ENCODE measurements around the gene STRADA.

The STRADA gene, protein sequence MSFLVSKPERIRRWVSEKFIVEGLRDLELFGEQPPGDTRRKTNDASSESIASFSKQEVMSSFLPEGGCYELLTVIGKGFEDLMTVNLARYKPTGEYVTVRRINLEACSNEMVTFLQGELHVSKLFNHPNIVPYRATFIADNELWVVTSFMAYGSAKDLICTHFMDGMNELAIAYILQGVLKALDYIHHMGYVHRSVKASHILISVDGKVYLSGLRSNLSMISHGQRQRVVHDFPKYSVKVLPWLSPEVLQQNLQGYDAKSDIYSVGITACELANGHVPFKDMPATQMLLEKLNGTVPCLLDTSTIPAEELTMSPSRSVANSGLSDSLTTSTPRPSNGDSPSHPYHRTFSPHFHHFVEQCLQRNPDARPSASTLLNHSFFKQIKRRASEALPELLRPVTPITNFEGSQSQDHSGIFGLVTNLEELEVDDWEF

DNA sequence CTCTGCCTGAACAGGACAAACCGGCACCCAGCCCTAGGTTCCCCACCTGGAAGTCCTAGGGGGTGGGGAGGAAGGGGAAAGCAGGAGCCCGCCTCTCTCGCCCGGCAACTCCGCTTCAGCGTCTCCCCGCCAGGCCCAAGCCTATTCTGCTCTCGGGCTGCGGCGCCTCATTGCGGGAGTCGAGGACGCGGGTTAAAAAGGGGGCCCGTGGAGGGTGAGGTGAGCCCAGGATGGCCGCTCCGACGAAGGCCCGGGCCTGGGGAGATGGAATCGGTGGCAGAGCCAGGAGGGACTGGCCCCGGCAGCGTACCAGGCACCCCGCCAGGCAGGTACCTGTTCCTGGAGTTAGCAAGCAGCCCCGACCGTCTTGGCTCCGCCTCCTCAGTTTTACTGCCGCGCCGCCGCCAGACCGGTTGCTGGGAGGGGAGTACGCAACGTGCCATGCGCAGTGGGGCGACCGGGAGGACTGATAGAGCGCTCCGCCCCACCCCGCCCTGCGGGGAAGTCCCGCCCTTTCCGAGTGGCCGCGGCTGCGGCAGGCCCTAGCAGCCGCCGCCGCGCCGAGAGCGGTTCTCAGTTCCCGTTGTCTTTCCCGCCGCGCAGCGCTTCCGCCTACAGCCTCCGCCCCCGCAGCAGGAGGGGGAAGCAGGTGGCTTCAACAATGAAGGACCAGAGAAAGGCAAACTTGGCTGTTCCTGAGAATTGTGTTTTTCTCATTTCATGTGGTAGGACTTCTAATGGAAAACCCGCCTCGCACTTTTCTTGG, at the start of gene STRADA:
Gene STRADA (minus strand): TSS at position 392 of the 766 bp plus-strand sequence. CDS start 13,430 bp downstream, outside the sequence.
- peak; percentile 98 to 99 for DNase-seq (ENCODE audit: low read depth in 1 of 2, low spot score in 1 of 2)

DNA sequence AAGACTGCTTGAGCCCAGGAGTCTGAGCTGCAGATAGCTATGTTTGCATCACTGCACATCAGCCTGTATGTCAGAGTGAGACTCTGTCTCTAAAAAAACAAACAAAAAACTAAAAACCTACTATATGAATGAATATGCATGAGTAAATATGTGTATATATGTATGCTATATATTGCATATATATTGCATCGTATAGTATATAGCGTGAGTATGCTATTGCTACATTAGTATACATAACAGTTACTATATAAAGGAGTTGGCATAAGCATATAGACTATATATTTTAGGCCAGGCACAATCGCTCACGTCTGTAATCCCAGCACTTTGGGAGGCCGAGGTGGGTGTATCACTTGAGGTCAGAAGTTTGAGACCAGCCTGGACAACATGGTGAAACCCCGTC, 48.5 kb upstream of the STRADA start:
- no peak for DNase-seq (ENCODE audit: low read depth in 1 of 2, low spot score in 1 of 2)

- no peak for DNase-seq (ENCODE audit: low read depth in 1 of 2, low spot score in 1 of 2)
Measured at GRCh38 chr17:63786971-63787711, 45.5 kb upstream of the STRADA start.

DNA sequence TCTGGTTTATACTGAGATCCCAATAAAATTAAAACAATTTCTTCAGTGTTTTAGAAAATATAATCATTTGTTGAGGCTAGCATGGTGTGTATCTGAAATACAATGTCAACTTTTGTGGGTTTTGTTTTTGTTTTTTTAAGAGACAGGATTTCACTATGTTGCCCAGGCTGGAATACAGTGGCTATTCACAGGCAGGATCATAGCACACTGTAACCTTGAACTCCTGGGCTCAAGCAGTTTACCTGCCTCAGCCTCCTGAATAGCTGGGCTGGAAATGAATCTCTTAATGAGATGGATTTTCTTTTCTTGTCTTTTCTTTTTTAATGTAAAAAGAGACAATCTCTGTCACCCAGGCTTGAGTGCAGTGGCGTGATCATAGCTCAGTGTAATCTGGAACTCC, 44.5 kb upstream of the STRADA start:
- no peak for DNase-seq (ENCODE audit: low read depth in 1 of 2, low spot score in 1 of 2)

DNA sequence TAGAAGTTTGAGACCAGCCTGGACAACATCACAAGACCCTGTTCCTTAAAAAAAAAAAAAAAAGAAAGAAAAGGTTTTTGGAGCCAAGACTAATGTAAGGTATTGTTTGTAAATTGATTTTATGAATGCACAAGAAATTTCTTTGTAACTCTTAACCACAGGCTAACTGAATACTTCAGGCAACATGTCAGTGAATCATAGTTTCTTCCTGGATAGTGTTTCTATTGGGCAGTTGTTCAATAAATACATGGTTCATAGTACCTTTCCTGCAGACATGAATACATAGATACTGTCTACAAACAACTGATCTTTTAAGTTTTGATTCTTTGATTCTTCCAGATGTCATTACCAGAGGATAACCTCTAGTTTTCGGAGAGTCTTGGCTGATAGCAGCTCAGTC, 44.0 kb upstream of the STRADA start:
- no peak for DNase-seq (ENCODE audit: low read depth in 1 of 2, low spot score in 1 of 2)

GRCh38 chr17:63783522-63783921, 41.9 kb upstream of the STRADA start:
- DNase-seq (ENCODE audit: low read depth in 1 of 2, low spot score in 1 of 2) = no peak

GRCh38 chr17:63780928-63781327, 39.3 kb upstream of the STRADA start:
- DNase-seq (ENCODE audit: low read depth in 1 of 2, low spot score in 1 of 2) = no peak

GRCh38 chr17:63780507-63780906, 38.9 kb upstream of the STRADA start:
- no peak for DNase-seq (ENCODE audit: low read depth in 1 of 2, low spot score in 1 of 2)

- no peak for DNase-seq (ENCODE audit: low read depth in 1 of 2, low spot score in 1 of 2)
Measured at GRCh38 chr17:63775420-63775819, 33.8 kb upstream of the STRADA start.

DNA sequence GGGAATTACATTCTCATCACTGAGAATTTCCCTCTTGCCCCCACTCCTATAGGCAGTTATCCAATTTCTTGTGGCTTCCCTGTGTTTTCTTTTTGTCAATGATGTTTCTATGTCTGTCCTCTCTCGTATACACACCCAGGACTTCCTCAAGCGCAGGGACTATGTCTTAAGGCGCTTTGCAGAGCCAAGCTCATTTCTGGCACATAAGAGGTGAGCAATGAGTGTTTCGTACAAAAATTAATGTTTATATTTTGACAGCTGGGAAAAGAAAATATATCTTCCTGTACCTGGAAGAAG, 33.3 kb upstream of the STRADA start:
- DNase-seq (ENCODE audit: low read depth in 1 of 2, low spot score in 1 of 2) = no peak

GRCh38 chr17:63774141-63774968, 32.8 kb upstream of the STRADA start, which contains the start of gene DDX42:
Gene DDX42 (plus strand): TSS chr17:63774170. CDS start chr17:63787050, 12,880 bp downstream.
- DNase-seq (ENCODE audit: low read depth in 1 of 2, low spot score in 1 of 2) = peak; percentile 81 to 85

DNA sequence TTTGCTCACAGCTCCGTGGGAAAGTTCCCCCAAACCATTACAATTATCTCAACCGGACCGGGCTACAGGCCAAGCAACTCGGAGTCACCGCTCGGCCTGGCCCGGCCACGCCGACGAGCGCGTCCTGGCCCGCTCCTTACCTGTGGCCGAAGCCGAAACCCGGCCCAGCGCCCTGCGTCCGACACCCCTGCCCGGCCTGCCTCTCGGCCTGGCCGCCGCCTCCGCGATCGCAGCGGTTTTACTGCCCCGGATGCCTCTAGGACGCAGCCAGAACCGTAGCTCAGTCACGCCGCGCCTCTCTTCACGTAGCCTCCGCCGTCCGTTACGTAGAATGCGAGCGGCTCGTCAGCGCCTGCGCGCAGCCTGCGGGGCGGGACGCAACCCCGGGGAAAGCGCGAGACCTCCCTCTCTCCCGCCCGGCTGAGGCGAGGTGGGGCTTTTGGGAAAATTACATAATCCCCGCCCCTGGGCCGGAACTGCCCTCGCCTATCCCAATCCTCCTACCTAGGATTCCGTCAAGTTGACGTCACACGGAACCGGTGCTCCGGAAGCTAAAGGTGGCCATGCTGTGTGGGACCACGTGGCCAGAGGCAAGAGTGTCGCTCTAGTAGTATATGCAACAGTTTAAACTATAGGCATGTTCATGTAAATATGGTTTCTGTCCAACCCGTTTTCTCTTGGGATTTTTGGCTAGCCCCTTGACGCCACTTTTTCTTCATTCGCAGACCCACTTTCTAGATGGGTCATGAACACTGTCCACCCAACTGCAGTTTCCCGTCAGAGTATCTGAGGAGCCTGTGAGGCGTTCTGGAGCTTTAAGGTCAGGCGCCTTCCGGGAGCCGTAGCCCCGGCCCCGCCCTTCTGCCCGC, 31.9 kb upstream of the STRADA start, which contains the start of gene CCDC47:
Gene CCDC47 (minus strand): TSS at position 326 of the 869 bp plus-strand sequence. CDS start 7,422 bp downstream, outside the sequence.
- DNase-seq (ENCODE audit: low read depth in 1 of 2, low spot score in 1 of 2) = peak; percentile 92 to 97

DNA sequence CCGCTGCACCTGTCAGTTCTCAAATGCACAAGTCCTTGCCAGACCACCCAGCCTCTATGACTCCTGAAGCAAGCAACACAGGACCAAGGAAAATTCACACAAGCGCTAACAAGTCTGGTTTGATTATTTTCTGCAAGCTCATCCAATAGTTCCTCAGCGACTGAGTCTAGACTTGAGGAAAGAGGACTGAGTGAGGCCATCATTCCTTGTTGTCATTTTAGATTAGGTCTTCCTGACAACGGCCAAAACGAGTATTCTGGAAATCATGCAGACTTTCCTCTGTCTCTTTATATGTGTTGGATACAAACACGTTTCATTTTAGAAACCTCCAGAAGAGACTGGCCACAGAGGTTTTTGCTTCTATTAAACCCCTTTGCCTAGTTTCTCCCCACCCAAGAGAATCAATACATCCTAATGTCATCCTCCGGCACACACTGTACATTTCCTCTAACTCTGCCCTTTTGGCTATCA, 31.2 kb upstream of the STRADA start:
- no peak for DNase-seq (ENCODE audit: low read depth in 1 of 2, low spot score in 1 of 2)

DNA sequence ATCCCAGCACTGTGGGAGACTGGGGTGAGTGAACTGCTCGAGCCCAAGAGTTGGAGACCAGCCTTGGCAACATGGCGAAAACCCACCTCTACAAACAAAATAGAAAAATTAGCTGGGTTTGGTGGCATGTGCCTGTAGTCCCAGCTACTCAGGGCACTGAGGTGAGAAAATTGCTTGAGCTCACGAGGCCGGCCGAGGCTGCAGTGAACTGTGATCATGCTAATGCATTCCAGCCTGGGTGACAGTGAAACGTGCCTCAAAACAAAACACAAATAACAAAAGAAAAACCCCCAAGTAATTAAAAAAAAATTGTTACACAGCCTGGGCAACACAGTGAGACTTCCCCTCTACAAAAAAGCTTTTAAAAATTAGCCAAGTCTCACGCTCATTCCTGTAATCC, 26.8 kb upstream of the STRADA start:
- DNase-seq (ENCODE audit: low read depth in 1 of 2, low spot score in 1 of 2) = no peak

DNA sequence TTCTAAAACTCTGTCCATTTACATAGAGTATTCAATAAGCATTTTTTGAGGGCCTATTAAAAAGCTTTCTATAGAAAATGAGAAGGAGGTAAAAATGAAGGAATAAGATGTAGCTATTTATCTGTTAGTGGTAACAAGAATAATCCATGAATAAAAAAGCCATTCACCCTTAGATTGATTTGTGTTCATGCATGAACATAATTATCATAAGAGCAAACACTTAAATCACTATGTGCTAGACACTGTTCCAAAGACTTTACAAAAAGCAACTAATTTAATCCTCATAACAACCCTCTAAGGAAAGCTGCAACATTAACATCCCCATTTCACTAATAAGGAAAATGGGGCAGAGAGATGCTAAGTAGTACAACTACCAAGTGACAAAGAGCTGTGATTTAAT, 25.2 kb upstream of the STRADA start:
- DNase-seq (ENCODE audit: low read depth in 1 of 2, low spot score in 1 of 2) = no peak

DNA sequence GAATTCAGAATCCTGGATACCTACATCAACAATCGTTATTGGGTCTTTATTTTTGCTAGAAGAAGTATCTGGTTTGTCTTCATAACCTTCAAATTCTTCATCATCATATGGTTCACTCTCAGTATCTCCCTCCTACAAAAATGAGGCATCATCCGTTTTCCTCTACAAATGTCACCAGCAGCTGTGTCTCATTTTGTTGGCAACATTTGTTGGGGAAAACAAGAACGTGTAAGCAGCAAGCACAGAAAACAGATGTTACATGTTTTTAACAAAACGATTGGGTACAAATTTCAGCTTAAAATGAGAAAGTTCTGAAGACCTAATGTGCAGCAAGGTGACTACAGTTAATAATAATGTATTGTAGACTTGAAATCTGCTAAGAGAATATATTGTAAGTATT, 23.1 kb upstream of the STRADA start:
- DNase-seq (ENCODE audit: low read depth in 1 of 2, low spot score in 1 of 2) = no peak

DNA sequence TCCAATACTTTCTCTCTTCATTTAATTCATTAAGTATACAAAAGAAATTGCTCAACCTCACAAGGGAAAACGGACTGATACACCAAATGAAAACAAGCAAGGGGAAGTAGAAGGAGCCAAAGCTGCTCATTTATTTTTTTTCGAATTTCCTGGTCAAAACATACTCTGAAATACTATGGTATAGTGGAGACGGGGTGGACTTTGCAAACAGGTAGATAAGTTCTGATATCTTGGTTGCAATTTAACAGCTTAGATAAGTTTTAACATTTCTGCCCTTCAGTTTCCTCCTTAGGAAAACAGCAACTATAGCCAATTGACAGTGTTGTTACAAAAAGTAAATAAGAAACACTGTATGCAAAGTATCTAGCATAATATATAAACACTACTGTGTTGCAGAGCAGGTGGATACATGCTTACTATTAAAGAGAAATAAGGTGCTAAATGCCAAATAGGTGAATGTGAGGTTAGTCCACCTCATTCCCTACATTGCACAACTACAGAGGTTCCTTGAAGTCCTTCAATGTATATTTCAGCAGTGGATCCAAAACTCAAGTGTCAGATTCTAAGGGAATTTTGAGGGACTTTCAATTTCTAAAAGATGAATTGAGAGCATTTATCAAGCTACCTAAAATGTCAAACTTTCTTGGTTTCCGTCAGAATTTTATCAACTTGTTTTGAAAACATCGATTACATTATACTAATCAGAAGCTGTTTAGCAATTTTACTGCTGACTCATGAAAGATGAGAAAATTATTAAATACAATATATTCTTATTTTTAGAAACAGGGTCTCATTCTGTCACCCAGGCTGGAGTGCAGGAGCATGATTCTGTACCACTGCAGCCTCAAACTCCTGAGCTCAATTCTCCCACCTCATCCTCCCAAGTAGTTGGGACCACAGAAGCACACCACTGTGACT, 20.8 kb upstream of the STRADA start:
- no peak for DNase-seq (ENCODE audit: low read depth in 1 of 2, low spot score in 1 of 2)

GRCh38 chr17:63760771-63761539, 19.4 kb upstream of the STRADA start:
- no peak for DNase-seq (ENCODE audit: low read depth in 1 of 2, low spot score in 1 of 2)
